NCI-H460 (cell line): ENCODE results near the gene PDZRN3. TPM values are rescaled to one million over a fixed set of nuclear protein-coding genes. Genes with fewer than 3 reads are reported as not detected.

Experiments
- DNase-seq: peaks from one replicate; pipeline ENCODE4 v3.0.0-alpha.2; 2016; ENCODE audit warnings: low read depth; ENCODE audit errors: extremely low read depth
- total RNA-seq: library from RNA; depleted of rRNA; stranded (reverse); fragments of >200 nt; shearing (Covaris generic); gene quantifications from 2 replicates; pipeline ENCODE4 v1.2.3, GENCODE V29; 2014

Gene PDZRN3
- total RNA-seq, 1 experiment from 2014 or later, result 0.05 TPM

- no peak for DNase-seq
Observed at GRCh38 chr3:73624017-73624820, 522 bp downstream of the PDZRN3 start.

DNA sequence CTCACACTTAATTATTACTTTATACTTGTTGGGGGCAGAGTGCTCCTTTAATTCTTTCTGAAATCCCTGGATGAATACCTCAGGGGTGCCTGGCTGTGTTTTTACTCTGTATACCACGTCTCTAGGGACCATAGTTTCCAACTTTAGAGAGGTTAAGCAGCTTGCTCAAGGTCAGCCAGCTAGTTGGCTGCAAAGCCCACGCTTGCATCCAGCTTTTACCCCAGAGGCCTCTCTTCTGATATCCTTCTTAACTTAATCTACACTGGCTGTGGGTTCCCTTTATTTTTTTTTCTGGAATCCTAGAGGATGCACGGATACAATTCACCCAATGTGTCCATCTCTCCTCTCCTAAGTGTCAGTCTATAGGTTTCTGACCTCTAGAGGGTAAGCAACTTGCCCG is 1.4 kb downstream of the PDZRN3 start:
- no peak for DNase-seq

GRCh38 chr3:73622091-73622805 is 2.5 kb downstream of the PDZRN3 start:
- DNase-seq, result no peak

DNA sequence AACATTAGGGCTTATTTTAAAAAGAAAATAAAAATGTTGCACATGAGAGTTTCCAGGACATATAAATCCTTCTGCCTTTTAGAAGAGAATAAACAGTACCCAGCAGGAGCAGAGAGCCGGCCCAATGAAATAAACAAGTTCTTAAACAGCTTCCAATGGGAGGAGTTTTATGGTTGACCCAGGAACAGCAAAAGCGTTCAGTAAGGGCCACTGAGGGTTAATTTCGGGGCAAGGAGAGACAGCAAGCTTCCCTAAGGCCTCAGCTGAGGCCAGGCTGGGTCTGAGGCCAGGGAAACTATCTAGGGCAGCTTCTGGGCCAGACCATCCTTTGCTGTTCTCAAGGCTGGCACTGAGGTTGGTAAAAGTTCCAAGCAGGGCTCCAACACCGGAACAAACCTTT is 3.4 kb downstream of the PDZRN3 start:
- DNase-seq, result no peak

DNA sequence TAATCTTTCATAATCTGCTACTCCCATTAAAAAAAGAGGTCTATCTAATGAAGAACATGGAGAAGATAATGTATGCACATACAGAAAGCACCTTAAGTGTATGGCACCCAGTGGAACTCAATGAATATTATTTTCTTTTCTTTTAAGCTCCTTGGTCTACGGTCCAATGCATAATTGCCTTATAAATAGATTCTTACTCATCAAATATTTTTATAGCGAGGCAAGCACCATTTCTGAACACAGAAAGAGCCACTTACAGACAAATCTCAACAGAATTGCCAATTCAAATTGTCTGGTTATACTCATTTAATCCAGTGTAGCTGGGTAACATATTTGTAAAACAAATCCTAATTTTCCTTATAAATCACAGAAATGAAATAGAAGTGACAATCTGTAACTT is 6.3 kb downstream of the PDZRN3 start:
- DNase-seq, result no peak

GRCh38 chr3:73616056-73616455 is 8.7 kb downstream of the PDZRN3 start:
- no peak for DNase-seq

GRCh38 chr3:73614419-73614818 is 10.3 kb downstream of the PDZRN3 start:
- no peak for DNase-seq

- no peak for DNase-seq
Observed at GRCh38 chr3:73611176-73611575, 13.6 kb downstream of the PDZRN3 start.

GRCh38 chr3:73610493-73610892 is 14.2 kb downstream of the PDZRN3 start:
- DNase-seq, result no peak

DNA sequence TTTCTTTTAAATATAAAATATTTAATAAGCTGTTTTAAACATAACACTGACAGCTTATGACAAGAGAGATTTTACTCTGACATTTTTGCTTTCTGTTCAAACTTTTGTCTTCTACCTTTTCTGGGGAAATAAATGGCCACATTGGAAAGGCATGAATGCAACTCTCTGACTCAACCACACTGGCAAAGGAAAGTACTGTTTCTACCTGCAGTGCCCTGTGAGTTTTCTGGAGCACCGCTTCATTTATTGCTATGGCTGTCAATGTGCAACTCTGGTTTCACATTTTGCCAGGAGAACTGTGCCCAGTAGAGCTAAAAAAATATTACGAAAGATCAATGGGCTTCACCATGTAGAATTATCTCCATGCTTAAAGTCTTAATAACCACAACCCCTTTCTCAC is 15.1 kb downstream of the PDZRN3 start:
- DNase-seq, result no peak

DNA sequence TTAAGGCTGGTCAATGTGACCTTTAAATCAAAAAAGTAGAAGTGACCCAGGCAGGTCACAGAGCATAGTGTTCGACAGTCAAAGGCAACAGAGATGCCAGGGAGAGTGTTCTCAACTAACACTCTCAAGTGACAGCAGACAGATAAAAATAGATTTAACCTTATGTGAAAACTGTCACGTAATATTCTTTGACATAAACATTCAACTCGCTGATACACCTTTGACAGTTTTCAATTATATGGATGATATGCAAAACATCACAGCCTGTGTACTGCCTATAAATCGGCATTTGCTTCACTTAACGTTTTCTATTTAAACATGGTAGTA is 15.5 kb downstream of the PDZRN3 start:
- no peak for DNase-seq

DNA sequence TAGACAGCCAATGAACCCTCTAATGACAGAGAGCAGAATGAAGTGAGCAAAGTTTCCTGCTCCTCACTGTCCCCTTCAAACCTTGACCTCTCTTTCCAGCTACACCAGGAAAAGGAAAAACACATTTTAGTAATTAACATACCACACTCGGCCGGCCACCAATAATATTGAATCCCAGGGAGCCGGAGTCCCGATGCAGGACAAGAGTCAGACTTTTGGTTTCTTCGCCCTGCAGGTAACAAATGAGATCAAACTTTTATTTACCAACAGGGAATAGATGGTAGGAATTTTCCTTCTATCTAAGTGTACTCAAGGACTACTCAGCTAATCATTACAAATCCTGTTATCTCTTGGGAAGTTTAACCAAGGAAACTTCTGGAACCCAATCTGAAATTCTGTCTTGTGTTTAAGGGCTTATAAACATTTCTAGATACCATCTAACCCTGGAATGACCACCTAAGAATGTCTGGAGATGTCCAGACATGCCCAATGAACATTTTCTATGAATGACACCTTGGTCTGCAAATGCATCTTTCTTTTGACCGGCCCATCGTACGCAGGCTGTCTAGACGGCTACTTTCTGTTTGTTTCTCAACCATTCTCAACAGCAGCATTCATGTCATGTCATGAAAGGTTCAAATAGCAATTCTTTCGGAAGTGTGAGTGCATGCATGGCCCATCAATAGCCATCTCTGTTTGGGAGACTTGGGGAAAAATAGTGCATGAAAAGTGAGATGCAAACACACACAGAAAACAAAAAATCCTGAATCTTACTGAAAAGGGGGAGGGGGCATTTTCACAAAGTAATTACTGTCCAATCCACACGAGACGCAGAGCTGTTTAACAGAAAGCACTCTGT is 16.1 kb downstream of the PDZRN3 start:
- DNase-seq, result no peak

GRCh38 chr3:73605861-73606260 is 18.9 kb downstream of the PDZRN3 start:
- no peak for DNase-seq

GRCh38 chr3:73605412-73605811 is 19.3 kb downstream of the PDZRN3 start:
- DNase-seq, result no peak

GRCh38 chr3:73604451-73604850 is 20.3 kb downstream of the PDZRN3 start:
- no peak for DNase-seq

- DNase-seq, result no peak
Observed at GRCh38 chr3:73603762-73604171, 21.0 kb downstream of the PDZRN3 start.

- no peak for DNase-seq
Observed at GRCh38 chr3:73602170-73602569, 22.6 kb downstream of the PDZRN3 start.

DNA sequence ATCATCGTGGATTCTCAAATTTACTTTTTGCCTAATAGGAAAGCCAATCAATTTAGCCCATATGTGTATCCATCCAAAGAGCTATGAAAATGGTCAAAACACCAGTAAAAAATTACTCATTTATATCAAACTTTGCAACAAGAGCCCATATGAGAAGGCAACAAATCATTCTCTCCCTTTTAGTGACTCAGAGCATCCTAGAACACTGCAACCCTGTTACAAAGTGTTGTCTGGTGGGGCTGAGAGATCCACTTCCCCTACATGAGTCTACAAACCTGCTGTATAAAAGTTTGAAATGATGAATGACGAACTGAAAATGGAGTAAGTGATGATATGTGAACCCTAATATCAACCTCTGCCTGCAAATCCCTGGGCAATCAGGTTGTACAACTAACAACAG is 23.3 kb downstream of the PDZRN3 start:
- DNase-seq, result no peak

GRCh38 chr3:73601011-73601410 is 23.7 kb downstream of the PDZRN3 start:
- no peak for DNase-seq

DNA sequence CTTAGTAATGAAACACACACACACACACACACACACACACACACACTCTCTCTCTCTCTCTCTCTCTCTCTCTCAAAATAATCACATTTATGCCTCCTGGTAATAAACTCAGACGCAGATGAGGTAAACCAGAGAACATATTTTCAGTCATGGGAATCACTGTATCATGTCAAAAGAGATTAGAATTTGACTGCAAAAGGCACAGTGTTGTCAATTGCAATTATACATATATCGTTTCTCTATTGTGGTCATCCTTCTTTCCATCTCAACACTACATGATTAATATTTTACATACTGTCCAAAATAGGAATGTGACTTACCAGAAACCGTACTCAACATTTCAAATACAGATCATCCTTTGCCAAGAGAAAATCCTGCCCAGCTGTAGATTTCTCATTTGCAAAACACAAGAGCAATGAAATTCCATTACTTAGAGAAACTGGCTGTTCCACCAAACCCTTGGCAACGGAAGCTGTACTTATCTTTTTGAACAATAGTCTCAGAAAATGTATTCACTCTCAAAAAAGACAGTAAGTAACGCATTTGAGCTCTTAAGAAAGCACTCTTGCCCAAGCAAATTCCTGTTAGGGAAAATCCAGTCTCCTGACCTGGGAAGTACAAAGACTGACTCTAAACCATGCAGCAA is 24.3 kb downstream of the PDZRN3 start:
- no peak for DNase-seq

GRCh38 chr3:73599605-73600004 is 25.1 kb downstream of the PDZRN3 start:
- no peak for DNase-seq
